Epithelial cell of proximal tubule (primary cell): ENCODE results near the gene TTC28. TPM values are rescaled to one million over a fixed set of nuclear protein-coding genes. Genes with fewer than 3 reads are reported as not detected.

ENCODE experiments used
- DNase-seq: peaks from one replicate; pipeline ENCODE4 v3.0.0-alpha.2; 2011; ENCODE audit warnings: low read depth
- H3K4me3 ChIP-seq: 2 replicates; pipeline ENCODE4 v1.5.1; 2011; ENCODE audit warnings: low read depth, mild to moderate bottlenecking, low read length
- total RNA-seq: library from RNA; depleted of rRNA; stranded (reverse); fragments of >200 nt; gene quantifications from 2 replicates; pipeline ENCODE4 v1.2.3, GENCODE V29; 2015
- TF ChIP-seq, protein P1 (sequence below): conservative IDR thresholded peaks from 2 replicates; pipeline ENCODE4 v1.5.1; 2012; ENCODE audit warnings: low read depth, mild to moderate bottlenecking, low read length

The TTC28 gene
- total RNA-seq, 1 donor from 2014 or later = 3.7 TPM

DNA sequence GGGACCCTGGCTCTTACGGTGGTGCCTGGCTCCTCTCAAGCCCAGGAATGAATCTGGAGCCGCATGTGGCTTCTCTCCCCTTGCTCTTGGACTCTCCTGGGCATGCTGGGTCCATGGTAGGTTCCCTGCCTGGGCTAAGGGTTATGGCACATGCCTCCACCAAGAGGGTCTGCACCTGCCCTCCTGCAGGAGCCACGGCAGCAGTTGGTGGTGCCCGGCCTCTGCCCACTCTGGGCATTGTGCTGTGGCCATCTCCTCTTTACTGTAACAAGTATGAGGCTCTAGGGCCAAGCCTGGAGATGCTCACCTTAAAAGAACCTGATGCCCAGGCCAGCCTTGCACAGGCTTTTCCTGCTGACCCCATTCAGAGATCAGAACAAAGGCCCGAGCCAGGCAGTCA is 656.6 kb downstream of the TTC28 start:
- no peak overlapping the region for H3K4me3 ChIP-seq
- no peak for DNase-seq
- TF ChIP-seq, protein P1, sequence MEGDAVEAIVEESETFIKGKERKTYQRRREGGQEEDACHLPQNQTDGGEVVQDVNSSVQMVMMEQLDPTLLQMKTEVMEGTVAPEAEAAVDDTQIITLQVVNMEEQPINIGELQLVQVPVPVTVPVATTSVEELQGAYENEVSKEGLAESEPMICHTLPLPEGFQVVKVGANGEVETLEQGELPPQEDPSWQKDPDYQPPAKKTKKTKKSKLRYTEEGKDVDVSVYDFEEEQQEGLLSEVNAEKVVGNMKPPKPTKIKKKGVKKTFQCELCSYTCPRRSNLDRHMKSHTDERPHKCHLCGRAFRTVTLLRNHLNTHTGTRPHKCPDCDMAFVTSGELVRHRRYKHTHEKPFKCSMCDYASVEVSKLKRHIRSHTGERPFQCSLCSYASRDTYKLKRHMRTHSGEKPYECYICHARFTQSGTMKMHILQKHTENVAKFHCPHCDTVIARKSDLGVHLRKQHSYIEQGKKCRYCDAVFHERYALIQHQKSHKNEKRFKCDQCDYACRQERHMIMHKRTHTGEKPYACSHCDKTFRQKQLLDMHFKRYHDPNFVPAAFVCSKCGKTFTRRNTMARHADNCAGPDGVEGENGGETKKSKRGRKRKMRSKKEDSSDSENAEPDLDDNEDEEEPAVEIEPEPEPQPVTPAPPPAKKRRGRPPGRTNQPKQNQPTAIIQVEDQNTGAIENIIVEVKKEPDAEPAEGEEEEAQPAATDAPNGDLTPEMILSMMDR = no peak

DNA sequence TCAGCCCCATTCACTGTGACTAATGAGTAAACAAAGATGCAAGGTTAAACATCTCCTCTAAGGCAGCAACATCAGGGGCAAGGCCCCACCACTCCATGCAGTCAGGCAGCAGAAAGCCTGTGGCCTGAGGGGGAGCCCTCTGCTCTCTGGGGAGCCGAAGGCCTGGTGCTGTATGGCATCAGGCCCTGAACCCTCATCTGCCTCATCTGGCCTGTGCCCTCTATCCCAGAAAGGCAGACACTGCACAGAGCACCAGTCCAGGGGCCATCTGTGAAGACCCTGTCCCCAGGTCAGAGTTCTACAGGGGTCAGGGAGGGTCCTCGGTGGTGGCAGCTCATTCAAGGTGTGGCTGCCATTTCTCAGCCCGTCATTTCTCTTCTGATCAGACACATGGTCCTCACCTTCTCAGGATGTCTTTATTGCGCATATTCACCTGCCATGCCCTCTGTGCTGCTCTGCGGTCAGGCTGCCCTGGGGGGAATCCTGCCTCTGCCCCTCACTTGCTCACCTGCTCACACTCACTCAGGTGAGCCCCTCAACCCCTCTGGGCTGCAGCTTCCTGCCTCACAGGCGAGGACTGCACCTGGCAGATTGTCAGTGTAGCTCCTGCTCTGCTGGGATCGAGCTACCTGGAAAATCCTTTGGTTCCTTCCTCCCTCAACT is 657.5 kb downstream of the TTC28 start:
- TF ChIP-seq, protein P1 = no peak
- no peak overlapping the region for H3K4me3 ChIP-seq
- no peak for DNase-seq

DNA sequence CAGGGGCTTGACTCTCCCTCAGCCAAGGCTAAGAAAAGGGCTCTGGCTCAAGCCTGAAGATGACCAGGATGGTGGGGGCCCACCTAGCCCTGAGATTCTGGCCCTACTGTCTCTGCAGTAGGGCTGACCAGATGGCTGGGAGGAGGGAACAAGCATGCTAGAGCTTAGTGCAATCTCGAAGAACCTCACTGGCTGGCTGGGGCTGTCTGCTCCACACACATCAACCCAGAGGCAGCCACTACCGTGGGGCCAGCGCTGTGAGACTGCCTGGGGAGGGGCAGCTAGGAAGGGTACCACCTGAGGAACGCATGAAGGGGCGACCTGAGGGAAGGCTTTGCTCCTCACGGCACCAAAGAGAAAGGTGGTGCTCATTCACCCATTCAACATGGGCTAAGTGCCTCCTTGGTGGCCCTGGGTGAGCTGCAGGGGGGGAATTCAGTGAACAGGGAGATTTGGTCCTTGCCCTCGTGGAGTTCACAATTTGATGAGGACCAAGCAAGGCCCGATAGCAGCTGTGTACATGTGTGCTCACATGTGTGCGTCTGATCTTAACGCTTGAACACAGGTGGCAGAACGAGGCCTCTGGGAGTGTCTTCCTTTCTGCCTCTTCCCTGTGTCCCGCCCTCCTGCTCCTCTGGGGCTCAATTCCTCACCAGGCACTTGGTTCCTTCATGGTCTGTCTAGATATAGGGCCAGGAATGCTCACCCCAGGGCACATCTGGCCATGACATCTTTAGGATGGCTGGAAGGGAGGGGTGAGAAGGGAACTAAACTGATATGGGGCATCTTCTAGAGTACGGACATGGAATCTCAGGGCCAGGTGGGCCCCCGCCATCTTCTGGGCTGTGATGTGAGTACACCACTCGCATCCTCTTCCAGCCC is 658.3 kb downstream of the TTC28 start:
- H3K4me3 ChIP-seq = no peak overlapping the region
- TF ChIP-seq, protein P1 = no peak
- DNase-seq = no peak

DNA sequence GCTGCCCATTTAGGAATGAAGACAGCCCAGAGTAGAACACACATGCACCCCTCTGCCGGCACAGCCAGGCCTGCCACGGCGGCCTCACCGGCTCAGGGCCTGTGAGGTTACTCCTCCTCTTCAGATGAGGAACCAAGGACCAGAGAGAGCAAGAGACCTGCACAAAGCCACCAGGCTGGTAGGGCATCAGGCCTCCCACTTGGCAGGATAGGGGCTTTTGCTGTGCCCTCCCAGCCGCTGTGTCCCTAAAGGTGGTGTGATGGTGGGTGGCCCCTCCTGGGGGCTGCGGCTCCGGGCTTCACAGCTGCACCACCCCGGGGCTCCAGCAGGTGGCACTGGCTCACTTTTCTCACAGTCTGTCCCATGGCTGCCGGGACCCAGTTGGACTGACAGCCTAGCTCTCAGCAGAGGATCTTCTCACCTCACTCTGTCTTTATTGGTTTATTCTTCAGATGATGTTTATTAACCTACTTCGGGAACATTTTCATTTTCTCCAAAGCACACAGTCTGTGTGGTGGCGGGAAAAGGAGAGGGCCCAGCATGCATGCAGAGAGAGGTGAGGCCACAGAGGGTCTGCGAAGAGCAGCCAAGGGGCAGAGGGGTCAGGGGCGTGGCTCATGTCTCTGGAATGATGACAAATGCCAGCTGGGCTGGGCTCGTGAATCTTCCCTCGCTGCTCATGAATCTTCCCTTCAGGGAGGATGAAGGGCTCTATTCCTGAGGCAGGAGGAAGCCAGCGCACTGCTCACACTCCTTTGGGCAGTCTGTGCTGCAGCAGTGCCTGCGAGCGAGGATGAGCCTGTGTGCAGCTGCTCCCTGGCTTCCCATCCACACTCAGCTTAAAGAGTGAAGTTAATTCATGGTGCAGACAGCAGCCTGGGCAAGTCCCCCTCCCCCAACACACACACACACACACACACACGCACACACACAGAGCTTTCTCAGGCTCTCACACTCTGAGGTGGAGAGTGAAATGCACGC is 659.5 kb downstream of the TTC28 start:
- TF ChIP-seq, protein P1 = peak; percentile 91
- H3K4me3 ChIP-seq = no peak overlapping the region
- no peak for DNase-seq

DNA sequence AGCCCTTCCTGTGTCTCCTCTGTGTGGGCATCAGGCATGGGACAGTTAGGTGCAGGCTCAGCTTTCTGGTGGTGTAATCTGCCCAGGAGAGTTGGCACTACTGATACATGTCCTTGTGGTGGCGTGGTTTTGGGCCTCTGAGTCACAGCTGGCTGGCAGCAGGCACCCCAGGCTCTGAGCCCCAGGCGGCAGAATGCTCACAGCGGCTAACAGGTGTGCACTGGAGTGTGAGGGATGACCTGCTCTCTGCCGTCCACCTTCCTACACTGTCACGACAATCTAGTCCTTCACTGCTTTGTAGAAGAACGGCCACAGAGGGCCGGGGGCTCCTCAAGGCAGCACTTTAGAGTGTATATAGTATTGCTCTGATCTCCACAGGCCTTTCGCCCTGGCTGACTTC is 660.3 kb downstream of the TTC28 start:
- no peak overlapping the region for H3K4me3 ChIP-seq
- DNase-seq = peak; percentile 48
- TF ChIP-seq, protein P1 = peak; percentile 15

DNA sequence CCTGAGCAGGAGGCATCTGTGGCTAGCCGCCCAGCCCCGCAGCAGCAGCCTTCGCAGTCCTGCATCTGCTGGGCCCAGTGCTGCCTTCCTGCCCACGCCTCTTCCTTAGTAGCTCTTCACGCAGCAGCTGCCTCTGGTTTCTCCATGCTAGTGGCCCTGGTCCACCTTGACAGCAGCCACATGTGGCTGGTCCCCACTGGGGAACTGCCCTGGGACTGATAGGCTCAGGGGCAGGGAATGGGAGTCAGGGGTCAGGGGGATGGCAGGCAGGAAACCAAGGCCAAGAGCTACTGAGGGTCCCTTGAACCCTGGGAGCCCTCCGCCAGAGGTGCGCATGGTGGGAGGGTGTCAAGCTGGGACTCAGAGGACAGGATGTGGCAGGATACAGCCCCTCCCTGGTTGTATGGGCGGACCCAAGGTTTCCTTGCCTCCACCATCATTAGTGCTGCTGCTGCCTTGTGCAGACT is 661.1 kb downstream of the TTC28 start:
- TF ChIP-seq, protein P1 = no peak
- H3K4me3 ChIP-seq = no peak overlapping the region
- no peak for DNase-seq
